ENCODE measurements around the gene FBXO47. TPM values are rescaled to one million over a fixed set of nuclear protein-coding genes. Genes with fewer than 3 reads are reported as not detected.
A peak's percentile ranks its signal among the peaks of the same experiment; 100 is the strongest.

Gene FBXO47
- total RNA-seq, 2 donors from 2014 or later: not detected

- Histone ChIP-seq H3K36me3 (peaks cover 47% of the 10 kb centered on the region), H3K27me3 (replicated peaks; ENCODE audit: insufficient read depth) (no peaks in the 10 kb centered on the region), H3K9me3 (no peaks in the 10 kb centered on the region), H3K4me3 (no peak overlapping the region), H3K27ac (peak overlapping the region in 1 of 2 donors; percentile 46), H3K4me1 (ENCODE audit: control insufficient read depth in 1 of 2, low read depth in 2 of 2) (peaks cover 44 to 64% of the 10 kb centered on the region in 2 donors)
- no peak for DNase-seq (ENCODE audit: low spot score)
- no peak for ATAC-seq (ENCODE audit: insufficient number of reproducible peaks, low FRiP score, low read depth)
- TF ChIP-seq, protein P1, sequence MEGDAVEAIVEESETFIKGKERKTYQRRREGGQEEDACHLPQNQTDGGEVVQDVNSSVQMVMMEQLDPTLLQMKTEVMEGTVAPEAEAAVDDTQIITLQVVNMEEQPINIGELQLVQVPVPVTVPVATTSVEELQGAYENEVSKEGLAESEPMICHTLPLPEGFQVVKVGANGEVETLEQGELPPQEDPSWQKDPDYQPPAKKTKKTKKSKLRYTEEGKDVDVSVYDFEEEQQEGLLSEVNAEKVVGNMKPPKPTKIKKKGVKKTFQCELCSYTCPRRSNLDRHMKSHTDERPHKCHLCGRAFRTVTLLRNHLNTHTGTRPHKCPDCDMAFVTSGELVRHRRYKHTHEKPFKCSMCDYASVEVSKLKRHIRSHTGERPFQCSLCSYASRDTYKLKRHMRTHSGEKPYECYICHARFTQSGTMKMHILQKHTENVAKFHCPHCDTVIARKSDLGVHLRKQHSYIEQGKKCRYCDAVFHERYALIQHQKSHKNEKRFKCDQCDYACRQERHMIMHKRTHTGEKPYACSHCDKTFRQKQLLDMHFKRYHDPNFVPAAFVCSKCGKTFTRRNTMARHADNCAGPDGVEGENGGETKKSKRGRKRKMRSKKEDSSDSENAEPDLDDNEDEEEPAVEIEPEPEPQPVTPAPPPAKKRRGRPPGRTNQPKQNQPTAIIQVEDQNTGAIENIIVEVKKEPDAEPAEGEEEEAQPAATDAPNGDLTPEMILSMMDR (IDR thresholded peaks at IDR 0.05): no peak
These were observed 72.9 kb downstream of the FBXO47 start for GRCh38 chr17:38894276-38894675.

GRCh38 chr17:38893607-38894006, 73.6 kb downstream of the FBXO47 start:
- no peak for DNase-seq (ENCODE audit: low spot score)
- Histone ChIP-seq H3K4me1 (ENCODE audit: control insufficient read depth in 1 of 2, low read depth in 2 of 2) (peaks cover 43 to 66% of the 10 kb centered on the region in 2 donors), H3K27me3 (replicated peaks; ENCODE audit: insufficient read depth) (no peaks in the 10 kb centered on the region), H3K9me3 (no peaks in the 10 kb centered on the region), H3K36me3 (peaks cover 47% of the 10 kb centered on the region), H3K4me3 (no peak overlapping the region), H3K27ac (peak overlapping the region; percentile 36 to 46)
- no peak for ATAC-seq (ENCODE audit: insufficient number of reproducible peaks, low FRiP score, low read depth)
- TF ChIP-seq, protein P1 (IDR thresholded peaks at IDR 0.05): no peak

DNA sequence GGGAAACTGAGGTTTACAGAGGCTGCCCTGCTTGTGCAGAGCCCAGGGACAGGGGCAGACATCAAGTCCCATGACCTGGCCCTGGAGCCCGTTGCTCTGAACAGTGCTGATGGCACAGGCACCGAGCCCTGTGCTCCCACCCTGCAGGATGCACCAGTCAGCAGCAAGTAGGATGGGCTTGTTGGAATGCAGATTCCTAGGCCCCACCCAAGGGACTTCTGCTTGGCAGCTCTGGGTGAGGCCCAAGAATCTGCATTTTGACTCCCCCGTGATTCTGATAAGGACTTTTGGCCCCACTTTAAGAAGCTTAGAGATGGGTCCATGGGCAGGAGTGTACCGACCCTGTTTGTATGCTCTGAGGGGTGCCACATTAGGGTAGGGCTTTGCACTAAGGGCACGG, 74.1 kb downstream of the FBXO47 start:
- H3K36me3 ChIP-seq: peaks cover 43% of the 10 kb centered on the region
- H3K27ac ChIP-seq: peak overlapping the region; percentile 36 to 46

DNA sequence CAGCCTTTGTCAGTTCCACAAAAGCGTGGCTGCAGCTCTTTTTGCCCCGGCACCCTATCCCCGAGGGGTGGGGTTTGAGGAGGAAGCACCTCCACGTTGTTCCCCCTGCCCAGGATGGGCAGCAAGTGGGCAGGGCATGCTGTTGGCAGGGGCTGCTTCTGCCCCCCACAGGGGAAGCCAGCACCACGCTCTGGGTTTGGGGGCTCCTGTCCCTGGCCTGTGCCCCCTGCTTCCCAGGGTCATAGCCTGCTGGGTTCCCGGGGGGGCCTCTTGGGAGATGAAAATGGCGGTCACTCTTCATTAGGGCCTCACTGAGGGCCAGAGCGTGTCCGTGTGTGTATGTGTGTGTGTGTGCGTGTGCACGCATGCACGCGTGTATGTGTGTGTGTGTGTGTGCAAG, 74.6 kb downstream of the FBXO47 start:
- TF ChIP-seq, protein P1 (IDR thresholded peaks at IDR 0.05): no peak
- Histone ChIP-seq H3K4me3 (no peak overlapping the region), H3K9me3 (no peaks in the 10 kb centered on the region), H3K4me1 (ENCODE audit: control insufficient read depth in 1 of 2, low read depth in 2 of 2) (peaks cover 36 to 64% of the 10 kb centered on the region in 2 donors), H3K27ac (no peak overlapping the region), H3K36me3 (peaks cover 45% of the 10 kb centered on the region), H3K27me3 (replicated peaks; ENCODE audit: insufficient read depth) (no peaks in the 10 kb centered on the region)
- no peak for ATAC-seq (ENCODE audit: insufficient number of reproducible peaks, low FRiP score, low read depth)
- DNase-seq (ENCODE audit: low spot score): no peak

More for the DNA sequence above, 74.1 kb downstream of the FBXO47 start:
- ATAC-seq (ENCODE audit: insufficient number of reproducible peaks, low FRiP score, low read depth) (no peak), DNase-seq (ENCODE audit: low spot score) (no peak)
- Histone ChIP-seq H3K4me1 (ENCODE audit: control insufficient read depth in 1 of 2, low read depth in 2 of 2) (peaks cover 38 to 64% of the 10 kb centered on the region in 2 donors), H3K4me3 (no peak overlapping the region), H3K9me3 (no peaks in the 10 kb centered on the region), H3K27me3 (replicated peaks; ENCODE audit: insufficient read depth) (no peaks in the 10 kb centered on the region)
- TF ChIP-seq, protein P1 (IDR thresholded peaks at IDR 0.05): no peak

DNA sequence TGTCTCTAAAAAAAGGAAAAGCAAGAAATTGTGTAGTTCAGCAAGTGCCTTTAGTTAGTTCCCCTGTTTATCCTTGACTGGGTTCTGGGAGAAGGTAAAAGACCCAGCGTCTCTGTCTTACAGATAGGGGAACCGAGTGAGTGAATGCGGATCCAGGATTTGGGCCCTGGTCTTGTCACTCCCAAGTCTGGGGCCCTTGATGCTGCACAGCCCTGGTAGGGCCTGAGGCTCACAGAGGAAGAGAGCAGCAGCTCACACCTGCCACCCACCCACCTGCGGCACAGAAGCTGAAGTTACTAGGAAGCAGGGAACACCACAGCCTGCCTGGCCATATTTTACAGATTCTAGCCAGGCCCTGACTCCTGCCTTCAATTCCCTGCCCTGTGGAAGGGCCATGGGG, 75.1 kb downstream of the FBXO47 start:
- no peaks in the 10 kb centered on the region for H3K9me3 ChIP-seq
- H3K4me3 ChIP-seq: no peak overlapping the region
- DNase-seq (ENCODE audit: low spot score): no peak
- no peaks in the 10 kb centered on the region for H3K27me3 ChIP-seq (replicated peaks; ENCODE audit: insufficient read depth)
- H3K36me3 ChIP-seq: peaks cover 45% of the 10 kb centered on the region
- peaks cover 31 to 64% of the 10 kb centered on the region in 2 donors for H3K4me1 ChIP-seq (ENCODE audit: control insufficient read depth in 1 of 2, low read depth in 2 of 2)
- no peak for ATAC-seq (ENCODE audit: insufficient number of reproducible peaks, low FRiP score, low read depth)
- TF ChIP-seq, protein P1 (IDR thresholded peaks at IDR 0.05): no peak
- H3K27ac ChIP-seq: no peak overlapping the region

Measured in thoracic aorta (tissue), 2 donors.